GM13976 (cell line): ENCODE data around the gene LRRC8D.
"Not testable (repeated sequence)": the region's sequence is repeated elsewhere in the genome, so short reads cannot be mapped to it uniquely, and the experiment has no call there.

Experiments used
- DNase-seq: peaks from one replicate; pipeline ENCODE4 v3.0.0; 2012; ENCODE audit warnings: low spot score
- in situ Hi-C: fragments of 300-500 bp; cut with MboI; formaldehyde crosslinking; loops from one replicate; pipeline ENCODE4 v1.12.0; 2022; ENCODE audit warnings: low sequenced_read_pairs, mixed read lengths, inconsistent platforms; ENCODE audit not compliant: unreplicated experiment
- TF ChIP-seq, protein P1 (sequence below): IDR thresholded peaks from 2 replicates; pipeline ENCODE4 v1.5.1; 2012; ENCODE audit warnings: borderline replicate concordance, mild to moderate bottlenecking; ENCODE audit not compliant: insufficient read depth; ENCODE audit errors: extremely low read depth, missing control alignments, control extremely low read depth

LRRC8D gene

DNA sequence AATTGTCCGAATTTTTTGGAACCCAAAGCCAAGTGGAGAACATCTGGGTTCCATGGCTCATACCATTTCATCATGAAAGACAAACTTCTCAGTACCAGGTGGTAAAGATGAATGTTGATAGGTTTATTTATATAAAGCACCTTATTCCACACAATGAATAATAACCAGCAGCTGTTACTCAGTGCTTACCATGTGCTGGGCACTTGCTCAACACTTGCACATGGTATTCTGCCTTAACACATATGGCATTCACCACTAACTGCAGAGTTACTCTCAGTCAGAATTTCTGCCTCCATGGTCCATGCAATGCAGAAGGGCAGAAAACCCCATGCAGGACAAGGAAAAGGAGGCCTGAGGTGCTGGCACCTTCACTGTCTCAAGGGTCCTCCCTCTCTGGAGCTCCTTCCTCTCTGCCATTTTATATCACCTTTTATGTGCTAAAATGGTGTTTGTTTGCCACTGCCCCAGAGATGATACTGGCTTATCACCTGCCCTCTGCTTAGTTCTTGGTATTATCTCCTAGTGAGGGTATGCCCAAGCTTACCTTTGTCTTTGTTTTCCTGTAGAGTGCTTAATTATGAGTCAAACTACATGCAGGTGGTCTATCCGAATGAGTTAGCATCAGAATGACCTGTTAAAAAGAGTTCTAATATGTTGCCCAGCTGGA, 97.4 kb downstream of the LRRC8D start:
- no peak for DNase-seq
- TF ChIP-seq, protein P1, sequence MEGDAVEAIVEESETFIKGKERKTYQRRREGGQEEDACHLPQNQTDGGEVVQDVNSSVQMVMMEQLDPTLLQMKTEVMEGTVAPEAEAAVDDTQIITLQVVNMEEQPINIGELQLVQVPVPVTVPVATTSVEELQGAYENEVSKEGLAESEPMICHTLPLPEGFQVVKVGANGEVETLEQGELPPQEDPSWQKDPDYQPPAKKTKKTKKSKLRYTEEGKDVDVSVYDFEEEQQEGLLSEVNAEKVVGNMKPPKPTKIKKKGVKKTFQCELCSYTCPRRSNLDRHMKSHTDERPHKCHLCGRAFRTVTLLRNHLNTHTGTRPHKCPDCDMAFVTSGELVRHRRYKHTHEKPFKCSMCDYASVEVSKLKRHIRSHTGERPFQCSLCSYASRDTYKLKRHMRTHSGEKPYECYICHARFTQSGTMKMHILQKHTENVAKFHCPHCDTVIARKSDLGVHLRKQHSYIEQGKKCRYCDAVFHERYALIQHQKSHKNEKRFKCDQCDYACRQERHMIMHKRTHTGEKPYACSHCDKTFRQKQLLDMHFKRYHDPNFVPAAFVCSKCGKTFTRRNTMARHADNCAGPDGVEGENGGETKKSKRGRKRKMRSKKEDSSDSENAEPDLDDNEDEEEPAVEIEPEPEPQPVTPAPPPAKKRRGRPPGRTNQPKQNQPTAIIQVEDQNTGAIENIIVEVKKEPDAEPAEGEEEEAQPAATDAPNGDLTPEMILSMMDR, result no peak
- in situ Hi-C loops, result no loop called here

DNA sequence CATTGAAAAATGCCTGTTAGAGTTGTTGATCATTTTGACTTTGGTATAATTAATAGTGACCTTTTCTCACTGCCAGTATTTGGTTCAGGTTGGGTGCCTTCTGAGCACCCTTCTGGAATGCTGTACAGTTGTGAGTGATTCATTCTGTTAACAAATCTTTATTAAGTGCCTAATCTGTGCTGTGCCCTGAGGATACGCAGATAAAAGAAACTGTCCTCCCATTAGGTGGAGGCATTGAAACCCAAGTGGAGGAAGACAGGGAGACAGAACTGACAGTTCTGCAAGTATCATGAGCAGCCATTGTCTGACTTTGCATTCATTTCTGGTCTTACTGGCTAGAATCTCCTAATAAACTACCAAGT, 97.9 kb downstream of the LRRC8D start:
- in situ Hi-C loops, result no loop called here
- DNase-seq, result no peak
- TF ChIP-seq, protein P1, result no peak

DNA sequence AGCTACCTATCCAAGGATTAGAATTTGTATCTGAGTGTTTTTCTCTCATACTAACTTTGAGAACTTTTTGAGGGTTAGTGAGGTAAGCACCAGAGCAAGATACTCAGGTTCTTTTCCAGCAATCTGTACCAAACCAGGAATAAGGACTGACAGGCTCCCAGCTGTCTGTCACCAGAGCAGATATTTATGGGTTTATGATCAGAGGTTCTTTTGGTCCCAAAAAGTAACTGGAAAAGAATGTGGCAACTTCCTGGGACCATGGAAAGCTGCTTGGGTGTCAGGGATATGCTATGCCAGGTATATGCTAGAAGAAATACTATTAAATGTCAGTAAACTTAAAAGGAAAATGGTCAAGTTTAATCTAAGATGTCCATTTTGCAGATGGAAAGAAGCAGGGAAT, 98.3 kb downstream of the LRRC8D start:
- TF ChIP-seq, protein P1, result no peak
- no peak for DNase-seq
- in situ Hi-C loops, result no loop called here

DNA sequence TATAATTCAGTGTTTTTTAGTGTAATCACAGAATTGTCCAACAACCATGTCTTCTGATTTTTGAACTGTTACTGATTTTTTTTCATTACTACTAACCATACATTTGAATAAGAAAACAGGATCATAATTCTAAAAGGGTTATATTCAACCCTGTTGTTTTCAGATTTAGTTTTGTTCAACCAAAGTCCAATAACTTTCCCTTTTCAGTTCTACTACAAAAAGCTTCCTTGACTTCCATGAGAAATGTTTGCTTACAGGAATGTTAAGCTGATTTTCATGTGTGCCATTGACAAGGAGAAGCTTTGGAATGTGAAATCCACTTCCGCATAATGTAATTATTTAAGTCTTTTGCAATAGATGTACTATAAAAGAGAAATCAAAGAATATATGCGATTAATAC, 102.1 kb downstream of the LRRC8D start:
- TF ChIP-seq, protein P1, result no peak
- DNase-seq, result no peak
- in situ Hi-C loops, result no loop called here

DNA sequence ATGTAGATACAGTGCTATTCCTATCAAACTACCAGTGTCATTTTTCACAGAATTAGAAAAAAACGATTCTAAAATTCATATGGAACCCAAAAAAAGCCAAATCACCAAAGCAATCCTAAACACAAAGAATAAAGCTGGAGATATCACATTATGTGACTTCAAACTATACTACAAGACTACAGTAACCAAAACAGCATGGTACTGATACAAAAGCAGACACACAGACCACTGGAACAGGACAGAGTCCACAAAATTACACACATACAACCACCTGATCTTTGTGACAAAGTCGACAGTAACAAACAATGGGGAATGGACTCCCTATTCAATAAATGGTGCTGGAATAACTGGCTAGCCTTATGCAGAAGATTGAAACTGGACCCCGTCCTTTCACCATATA, 102.7 kb downstream of the LRRC8D start:
- in situ Hi-C loops, result no loop called here
- TF ChIP-seq, protein P1, result no peak
- DNase-seq, result no peak

DNA sequence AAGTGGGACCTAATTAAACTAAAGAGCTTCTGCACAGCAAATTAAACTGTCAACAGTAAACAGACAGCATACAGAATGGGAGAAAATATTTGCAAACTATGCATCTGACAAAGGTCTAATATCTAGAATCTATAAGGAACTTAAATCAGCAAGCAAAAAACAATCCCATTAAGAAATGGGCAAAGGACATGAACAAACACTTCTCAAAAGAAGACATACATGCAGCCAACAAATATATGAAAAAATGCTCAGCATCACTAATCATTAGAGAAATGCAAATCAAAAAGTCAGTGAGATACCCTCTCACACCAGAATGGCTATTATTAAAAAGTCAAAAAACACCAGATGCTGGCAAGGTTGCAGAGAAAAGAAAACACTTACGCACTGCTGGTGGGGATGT, 103.2 kb downstream of the LRRC8D start:
- not testable (repeated sequence) for DNase-seq

DNA sequence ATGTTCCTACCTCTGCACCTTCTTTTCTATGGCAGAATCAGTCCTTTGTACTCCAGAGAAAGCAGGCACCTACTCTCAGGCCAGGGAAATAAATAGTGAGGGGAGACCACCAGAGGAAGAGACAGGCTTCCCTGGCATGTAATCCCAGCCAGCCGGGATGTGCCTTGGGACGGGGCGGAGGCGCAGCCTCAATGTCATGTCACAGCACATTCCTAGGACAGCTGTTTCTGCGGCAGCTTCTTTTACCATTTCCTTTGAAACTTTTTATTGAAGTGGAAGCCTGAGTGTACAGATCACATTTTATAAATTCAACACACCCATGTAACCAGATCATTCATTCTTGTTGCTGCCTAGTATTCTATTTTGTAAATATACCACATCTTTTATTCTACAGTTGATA, 106.2 kb downstream of the LRRC8D start:
- in situ Hi-C loops, result no loop called here
- DNase-seq, result no peak
- TF ChIP-seq, protein P1, result no peak

More for the DNA sequence above, 103.2 kb downstream of the LRRC8D start:
- in situ Hi-C loops, result not testable (repeated sequence)
